Endothelial cell of umbilical vein (primary cell): ENCODE measurements around the gene CACNA1S. TPM values are rescaled to one million over a fixed set of nuclear protein-coding genes. Genes with fewer than 3 reads are reported as not detected.

Experiments used
- BruUV-seq: library from RNA; stranded (reverse); fragments of 400-500 nt; replicated peaks from 2 replicates; lab custom pipeline; 2021; lab: Mats Ljungman, UMichigan
- CTCF ChIA-PET: fragments of 300-600, 350-600 bp; sonication (Branson Sonifier 250); formaldehyde crosslinking; loops from one replicate; lab custom pipeline; 2021; ENCODE audit warnings: antibody characterized with exemption, inconsistent platforms; lab: Charles Lee
- POLR2A ChIA-PET: fragments of 300-600, 350-600 bp; sonication (Branson Sonifier 250); formaldehyde crosslinking; loops from one replicate; lab custom pipeline; 2021; ENCODE audit warnings: antibody characterized with exemption, inconsistent platforms; lab: Charles Lee
- DNase-seq: peaks from one replicate; pipeline ENCODE4 v3.0.0-alpha.2; 2011; ENCODE audit warnings: low read depth, low spot score
- FAIRE-seq: peaks from 2 replicates; lab custom pipeline; 2011; peaks lifted over from hg19 to GRCh38; lab: Jason Lieb, UNC
- H2AFZ ChIP-seq: 2 replicates; pipeline ENCODE4 v1.6.0; 2012; ENCODE audit warnings: low read depth, low read length, control low read depth, inconsistent platforms
- H3K27ac ChIP-seq: 2 replicates; pipeline ENCODE4 v1.5.1; 2011; ENCODE audit warnings: low read depth, mild to moderate bottlenecking, control low read depth, low read length, moderate library complexity; ENCODE audit not compliant: insufficient read depth
- H3K27me3 ChIP-seq, 2 experiments: 2 replicates each; pipeline versions ENCODE4 v1.6.0 to v1.6.1; 2011; ENCODE audit warnings: low read length in 2 of 2, mixed read lengths in 1 of 2; ENCODE audit not compliant: control insufficient read depth in 2 of 2, insufficient read depth in 2 of 2
- H3K36me3 ChIP-seq, 2 experiments: 2 replicates in 1 of 2; 3 replicates in 1 of 2; pipeline ENCODE4 v1.5.1; 2011; ENCODE audit warnings: low read length in 2 of 2, mild to moderate bottlenecking in 1 of 2, moderate library complexity in 1 of 2; ENCODE audit not compliant: control insufficient read depth in 2 of 2, insufficient read depth in 2 of 2; ENCODE audit errors: extremely low read depth in 1 of 2
- H3K4me1 ChIP-seq: 3 replicates; pipeline ENCODE4 v1.5.1; 2011; ENCODE audit warnings: mild to moderate bottlenecking, low read length; ENCODE audit not compliant: control insufficient read depth, insufficient read depth; ENCODE audit errors: extremely low read depth
- H3K4me2 ChIP-seq: 2 replicates; pipeline ENCODE4 v1.6.1; 2011; ENCODE audit warnings: low read length, control low read depth, mixed read lengths; ENCODE audit not compliant: insufficient read depth
- H3K4me3 ChIP-seq, 3 experiments: fragments of 200-600 bp in 1 of 3; sonication (generic), shearing (Covaris generic) in 1 of 3; replicated peaks in 1 of 3; 2 replicates each; pipeline ENCODE4 v1.5.1; 2011 to 2016; ENCODE audit warnings: control low read depth in 3 of 3, low read length in 3 of 3, mild to moderate bottlenecking in 2 of 3, inconsistent platforms in 1 of 3, low read depth in 1 of 3, moderate library complexity in 1 of 3; ENCODE audit not compliant: insufficient read depth in 1 of 3
- H3K79me2 ChIP-seq: 2 replicates; pipeline ENCODE4 v1.6.0; 2012; ENCODE audit warnings: low read length, inconsistent platforms; ENCODE audit not compliant: control insufficient read depth, insufficient read depth
- H3K9ac ChIP-seq: replicated peaks from 2 replicates; pipeline ENCODE3; 2011; ENCODE audit warnings: low read length, control low read depth; ENCODE audit not compliant: insufficient read depth; ENCODE audit errors: extremely low read depth
- H3K9me1 ChIP-seq: replicated peaks from 3 replicates; pipeline ENCODE4 v1.6.0; 2011; ENCODE audit warnings: mild to moderate bottlenecking, low read length; ENCODE audit not compliant: control insufficient read depth, insufficient read depth; ENCODE audit errors: extremely low read depth
- H3K9me3 ChIP-seq: replicated peaks from 2 replicates; pipeline ENCODE4 v1.5.1; 2012; ENCODE audit warnings: low read length, inconsistent platforms; ENCODE audit not compliant: control insufficient read depth, insufficient read depth
- H4K20me1 ChIP-seq: replicated peaks from 2 replicates; pipeline ENCODE3; 2011; ENCODE audit warnings: mild to moderate bottlenecking, low read length; ENCODE audit not compliant: control insufficient read depth, insufficient read depth; ENCODE audit errors: extremely low read depth
- EZH2 ChIP-seq: IDR thresholded peaks from 2 replicates; pipeline ENCODE4 v1.6.1; 2012; ENCODE audit warnings: borderline replicate concordance, low read depth, mild to moderate bottlenecking, moderate library complexity, low read length, inconsistent platforms; ENCODE audit not compliant: severe bottlenecking
- FOS ChIP-seq: IDR thresholded peaks from 2 replicates; pipeline ENCODE4 v1.6.1; 2011; ENCODE audit warnings: mild to moderate bottlenecking, low read length, moderate library complexity, borderline replicate concordance; ENCODE audit not compliant: insufficient read depth
- GATA2 ChIP-seq: IDR thresholded peaks from 2 replicates; pipeline ENCODE4 v1.7.0; 2011; ENCODE audit warnings: low read depth, mild to moderate bottlenecking, moderate library complexity, mixed read lengths, low read length; ENCODE audit not compliant: insufficient read length, insufficient read depth
- JUN ChIP-seq: IDR thresholded peaks from 2 replicates; pipeline ENCODE4 v1.6.1; 2011; ENCODE audit warnings: borderline replicate concordance, low read depth; ENCODE audit not compliant: insufficient read length, insufficient read depth
- MYC ChIP-seq: IDR thresholded peaks from one replicate; pipeline ENCODE4 v1.6.1; 2011; ENCODE audit warnings: mild to moderate bottlenecking, low read depth, low read length
- POLR2A ChIP-seq: IDR thresholded peaks from 2 replicates; pipeline ENCODE4 v1.6.1; 2012; ENCODE audit warnings: low read depth, mild to moderate bottlenecking, control low read depth, low read length
- POLR2AphosphoS5 ChIP-seq: IDR thresholded peaks from 2 replicates; pipeline ENCODE4 v1.6.1; 2012; ENCODE audit warnings: low read depth, mild to moderate bottlenecking, control low read depth, low read length, moderate library complexity; ENCODE audit not compliant: insufficient read depth
- dilution Hi-C: fragments of 300-500 bp; cut with MboI; formaldehyde crosslinking; loops from one replicate; pipeline ENCODE4 v1.15.0; 2019; ENCODE audit warnings: low sequenced_read_pairs; ENCODE audit not compliant: extremely low pct_ligation_motif_present
- intact Hi-C: fragments of 100-400 bp; cut with micrococcal nuclease; formaldehyde crosslinking; loops from one replicate; pipeline ENCODE4 v1.10.0; 2022
- polyA plus RNA-seq, 4 experiments: library from polyadenylated mRNA; depleted of rRNA in 3 of 4; stranded (reverse) in 3 of 4; unstranded in 1 of 4; fragments of >200 nt; gene quantifications; 2 replicates each; pipeline versions ENCODE4 v1.2.1 to v1.2.3, GENCODE V29; 2011 to 2012; ENCODE audit warnings: missing spikeins in 1 of 4
- total RNA-seq: library from RNA; stranded (reverse); gene quantifications from 2 replicates; pipeline ENCODE4 v1.2.3, GENCODE V29; 2021
- TF ChIP-seq, protein P1 (sequence below): IDR thresholded peaks from 2 replicates; pipeline ENCODE4 v1.6.1; 2011; ENCODE audit not compliant: insufficient read depth, insufficient read length
- TF ChIP-seq, protein P2 (sequence below), 2 donors: IDR thresholded peaks; 1 replicate in 1 of 2; 2 replicates in 1 of 2; pipeline ENCODE4 v1.5.1; 2011; ENCODE audit warnings: low read length in 2 of 2, mild to moderate bottlenecking in 2 of 2, moderate library complexity in 2 of 2, control low read depth in 1 of 2, inconsistent platforms in 1 of 2, low read depth in 1 of 2; ENCODE audit not compliant: insufficient read depth in 1 of 2; ENCODE audit errors: extremely low read depth in 1 of 2

The CACNA1S gene
- total and polyA plus RNA-seq, 2 donors (not counting 3 experiments of a cell fraction or from before 2014, with no cell fraction given): not detected

DNA sequence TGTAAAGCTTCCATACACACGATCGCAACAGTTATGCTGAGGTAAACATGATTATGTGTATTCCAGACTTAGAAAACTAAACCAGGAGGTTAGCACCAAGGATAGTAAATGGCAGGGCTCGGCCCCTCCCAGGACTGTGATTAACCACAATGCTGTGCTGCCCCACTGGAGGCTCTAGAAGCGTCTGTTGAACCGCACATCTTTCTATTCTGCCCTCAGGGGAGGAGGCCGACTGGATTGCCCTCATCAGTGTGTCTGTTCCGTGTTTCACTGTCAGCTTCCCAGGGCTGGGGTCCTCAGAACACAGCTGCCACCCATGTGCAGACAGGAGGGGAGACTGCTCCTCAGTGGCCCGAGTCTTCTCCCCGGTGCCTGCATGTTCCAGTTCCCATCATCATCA lies 27.5 kb upstream of the CACNA1S start:
- no peak for DNase-seq
- FAIRE-seq: no peak
- no peaks in the 10 kb centered on the region for H3K27me3 ChIP-seq
- no peaks in the 10 kb centered on the region for H3K4me1 ChIP-seq
- H4K20me1 ChIP-seq: no peaks in the 10 kb centered on the region
- peaks cover 0 to 42% of the 10 kb centered on the region in 2 experiments for H3K36me3 ChIP-seq
- H3K27ac ChIP-seq: no peak overlapping the region
- no peaks in the 10 kb centered on the region for H3K79me2 ChIP-seq
- H3K9ac ChIP-seq: no peak overlapping the region
- H3K4me2 ChIP-seq: no peak overlapping the region
- dilution Hi-C loops: no loop called here
- intact Hi-C loops: no loop called here
- H3K9me1 ChIP-seq: no peaks in the 10 kb centered on the region
- ChIA-PET POLR2A (no interaction called here), CTCF (interaction anchor here (1.2 kb wide), 1 partner anchor 168 kb away, joined by 3 read pairs; no protein-coding TSS in a partner anchor)
- H3K4me3 ChIP-seq: no peak overlapping the region
- TF ChIP-seq POLR2AphosphoS5 (no peak), POLR2A (no peak), JUN (no peak), EZH2 (no peak), FOS (no peak), GATA2 (no peak), MYC (no peak)
- TF ChIP-seq, protein P1, sequence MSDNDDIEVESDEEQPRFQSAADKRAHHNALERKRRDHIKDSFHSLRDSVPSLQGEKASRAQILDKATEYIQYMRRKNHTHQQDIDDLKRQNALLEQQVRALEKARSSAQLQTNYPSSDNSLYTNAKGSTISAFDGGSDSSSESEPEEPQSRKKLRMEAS: no peak
- TF ChIP-seq, protein P2, sequence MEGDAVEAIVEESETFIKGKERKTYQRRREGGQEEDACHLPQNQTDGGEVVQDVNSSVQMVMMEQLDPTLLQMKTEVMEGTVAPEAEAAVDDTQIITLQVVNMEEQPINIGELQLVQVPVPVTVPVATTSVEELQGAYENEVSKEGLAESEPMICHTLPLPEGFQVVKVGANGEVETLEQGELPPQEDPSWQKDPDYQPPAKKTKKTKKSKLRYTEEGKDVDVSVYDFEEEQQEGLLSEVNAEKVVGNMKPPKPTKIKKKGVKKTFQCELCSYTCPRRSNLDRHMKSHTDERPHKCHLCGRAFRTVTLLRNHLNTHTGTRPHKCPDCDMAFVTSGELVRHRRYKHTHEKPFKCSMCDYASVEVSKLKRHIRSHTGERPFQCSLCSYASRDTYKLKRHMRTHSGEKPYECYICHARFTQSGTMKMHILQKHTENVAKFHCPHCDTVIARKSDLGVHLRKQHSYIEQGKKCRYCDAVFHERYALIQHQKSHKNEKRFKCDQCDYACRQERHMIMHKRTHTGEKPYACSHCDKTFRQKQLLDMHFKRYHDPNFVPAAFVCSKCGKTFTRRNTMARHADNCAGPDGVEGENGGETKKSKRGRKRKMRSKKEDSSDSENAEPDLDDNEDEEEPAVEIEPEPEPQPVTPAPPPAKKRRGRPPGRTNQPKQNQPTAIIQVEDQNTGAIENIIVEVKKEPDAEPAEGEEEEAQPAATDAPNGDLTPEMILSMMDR (IDR thresholded peaks at IDR 0.05; ENCODE audit: extremely low read depth in 1 of 2, insufficient read depth in 1 of 2, low read depth in 1 of 2, low read length in 2 of 2): no peak
- BruUV-seq: no TSS peak
- H2AFZ ChIP-seq: no peak overlapping the region
- H3K9me3 ChIP-seq: no peaks in the 10 kb centered on the region
